ENCODE results near the gene MINAR2.

MINAR2 gene

DNA sequence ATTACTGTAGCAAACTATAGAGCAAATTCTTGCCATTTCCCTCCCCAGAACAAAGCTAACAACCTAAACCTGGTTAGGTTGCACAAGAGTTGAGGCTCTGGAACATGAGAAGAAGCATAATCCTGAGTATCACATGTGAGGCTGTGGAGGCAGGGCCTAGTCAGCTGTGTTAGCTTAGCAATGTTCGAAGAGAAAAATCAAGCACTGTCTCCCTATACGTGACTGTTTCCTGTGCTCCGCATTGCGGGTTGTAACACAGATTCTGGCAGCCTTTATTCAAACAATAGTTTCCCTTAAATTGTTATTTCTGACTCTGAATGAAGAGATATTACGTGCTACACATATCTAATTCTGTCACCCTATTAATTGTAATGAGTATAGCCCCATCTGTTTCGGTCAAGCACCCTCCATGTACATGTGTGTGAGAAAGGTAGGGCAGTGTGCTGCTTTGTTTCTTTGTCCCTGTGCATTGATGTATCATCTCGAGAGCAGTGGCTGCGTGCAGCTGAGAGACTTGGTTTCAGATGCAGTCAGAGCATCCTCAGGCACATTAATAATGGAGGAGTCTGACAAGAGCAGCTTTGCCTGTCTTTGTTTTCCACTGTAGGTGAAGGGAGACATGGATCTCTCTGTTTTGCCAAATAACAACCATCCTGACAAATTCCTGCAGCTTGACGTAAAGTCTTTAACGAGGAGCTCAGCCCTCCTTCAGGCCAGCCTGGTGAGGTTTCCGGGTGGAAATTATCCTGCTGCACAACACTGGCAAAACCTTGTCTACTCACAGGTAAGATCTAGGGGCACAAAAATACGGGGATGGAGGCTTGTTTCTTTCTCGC, at the start of gene MINAR2:
MINAR2 (plus strand) TSS at position 523 of the 836 bp plus-strand sequence; CDS start at position 620, 97 bp downstream.
- no peaks in the 10 kb centered on the region for H3K36me3 Mint-ChIP-seq (ENCODE audit: low read depth)
- H3K27me3 Mint-ChIP-seq: no peaks in the 10 kb centered on the region
- H3K9me3 Mint-ChIP-seq: no peaks in the 10 kb centered on the region
- H3K4me1 Mint-ChIP-seq (ENCODE audit: low read depth): no peaks in the 10 kb centered on the region
- H3K4me3 Mint-ChIP-seq: no peak within 1 kb of the TSS
- H3K27ac Mint-ChIP-seq: no peak within 1 kb of the TSS

DNA sequence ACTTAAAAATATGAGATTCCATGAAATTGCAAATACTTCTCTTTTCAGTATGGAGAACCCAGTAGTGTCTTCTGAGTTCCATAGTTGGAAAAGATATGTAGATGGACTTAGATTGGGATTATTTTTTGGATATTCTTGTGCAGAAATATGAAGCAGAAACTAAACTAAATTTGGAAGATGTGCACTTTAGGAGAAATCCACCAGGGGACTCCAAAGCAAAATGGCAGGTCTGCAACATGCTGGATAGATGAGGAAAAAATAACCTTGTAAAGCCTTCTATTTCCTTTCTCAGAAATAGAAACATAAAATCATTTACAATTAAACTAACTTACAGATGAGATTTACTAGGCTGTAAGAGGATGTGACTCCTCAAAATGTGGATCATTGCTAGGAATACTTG, 49.2 kb upstream of the MINAR2 start:
- H3K27me3 Mint-ChIP-seq: no peaks in the 10 kb centered on the region
- no peaks in the 10 kb centered on the region for H3K4me1 Mint-ChIP-seq (ENCODE audit: low read depth)
- no peaks in the 10 kb centered on the region for H3K36me3 Mint-ChIP-seq (ENCODE audit: low read depth)
- H3K9me3 Mint-ChIP-seq: no peaks in the 10 kb centered on the region
- H3K27ac Mint-ChIP-seq: no peak overlapping the region
- no peak overlapping the region for H3K4me3 Mint-ChIP-seq

- Mint-ChIP-seq H3K27ac (no peak overlapping the region), H3K4me1 (ENCODE audit: low read depth) (no peaks in the 10 kb centered on the region), H3K9me3 (no peaks in the 10 kb centered on the region), H3K36me3 (ENCODE audit: low read depth) (no peaks in the 10 kb centered on the region), H3K27me3 (no peaks in the 10 kb centered on the region), H3K4me3 (no peak overlapping the region)
Measured at GRCh38 chr5:129716235-129716634, 31.7 kb upstream of the MINAR2 start.

- H3K36me3 Mint-ChIP-seq (ENCODE audit: low read depth): no peaks in the 10 kb centered on the region
- no peak overlapping the region for H3K4me3 Mint-ChIP-seq
- H3K9me3 Mint-ChIP-seq: no peaks in the 10 kb centered on the region
- no peaks in the 10 kb centered on the region for H3K27me3 Mint-ChIP-seq
- H3K27ac Mint-ChIP-seq: no peak overlapping the region
- no peaks in the 10 kb centered on the region for H3K4me1 Mint-ChIP-seq (ENCODE audit: low read depth)
Measured at GRCh38 chr5:129716651-129717050, 31.2 kb upstream of the MINAR2 start.

- Mint-ChIP-seq H3K27ac (no peak overlapping the region), H3K9me3 (no peaks in the 10 kb centered on the region), H3K4me3 (no peak overlapping the region), H3K4me1 (ENCODE audit: low read depth) (no peaks in the 10 kb centered on the region), H3K36me3 (ENCODE audit: low read depth) (no peaks in the 10 kb centered on the region), H3K27me3 (no peaks in the 10 kb centered on the region)
Measured at GRCh38 chr5:129717751-129718310, 30.1 kb upstream of the MINAR2 start.

DNA sequence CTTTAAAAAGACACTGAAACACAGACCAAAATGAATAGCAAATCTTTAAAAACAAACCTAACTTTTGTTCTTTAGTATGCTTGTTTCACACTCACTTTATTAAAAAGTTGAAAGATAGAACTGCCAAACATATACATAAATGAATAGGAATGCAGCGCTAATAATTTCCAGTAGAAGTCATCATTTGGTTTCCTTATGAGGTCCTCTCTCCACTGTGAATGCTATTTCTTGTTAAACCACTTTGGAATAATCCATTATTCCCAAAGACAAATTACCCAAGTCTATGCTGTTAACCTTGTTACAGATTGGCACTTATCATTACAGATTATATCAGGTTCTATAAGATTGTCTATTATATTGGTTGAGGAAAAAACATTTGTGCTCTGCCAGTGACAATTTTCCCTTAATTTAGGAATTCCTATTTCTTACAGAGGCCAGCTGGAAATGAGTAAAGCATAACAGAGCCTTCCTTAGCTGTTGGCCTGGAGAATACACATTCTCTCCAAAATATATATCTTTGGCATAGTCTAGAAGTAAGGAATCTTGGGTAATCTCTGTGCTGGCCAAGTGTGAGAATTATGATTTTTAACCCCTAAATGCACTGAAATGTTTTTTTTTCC, 29.3 kb upstream of the MINAR2 start:
- Mint-ChIP-seq H3K36me3 (ENCODE audit: low read depth) (no peaks in the 10 kb centered on the region), H3K4me1 (ENCODE audit: low read depth) (no peaks in the 10 kb centered on the region), H3K9me3 (no peaks in the 10 kb centered on the region), H3K27ac (no peak overlapping the region), H3K27me3 (no peaks in the 10 kb centered on the region), H3K4me3 (no peak overlapping the region)

GRCh38 chr5:129724222-129724621, 23.7 kb upstream of the MINAR2 start:
- no peaks in the 10 kb centered on the region for H3K4me1 Mint-ChIP-seq (ENCODE audit: low read depth)
- H3K36me3 Mint-ChIP-seq (ENCODE audit: low read depth): no peaks in the 10 kb centered on the region
- H3K27me3 Mint-ChIP-seq: no peaks in the 10 kb centered on the region
- no peak overlapping the region for H3K4me3 Mint-ChIP-seq
- H3K9me3 Mint-ChIP-seq: no peaks in the 10 kb centered on the region
- no peak overlapping the region for H3K27ac Mint-ChIP-seq

GRCh38 chr5:129724647-129725046, 23.2 kb upstream of the MINAR2 start:
- Mint-ChIP-seq H3K27ac (no peak overlapping the region), H3K9me3 (no peaks in the 10 kb centered on the region), H3K4me3 (no peak overlapping the region), H3K4me1 (ENCODE audit: low read depth) (no peaks in the 10 kb centered on the region), H3K27me3 (no peaks in the 10 kb centered on the region), H3K36me3 (ENCODE audit: low read depth) (no peaks in the 10 kb centered on the region)

GRCh38 chr5:129739773-129740172, 8.1 kb upstream of the MINAR2 start:
- Mint-ChIP-seq H3K4me1 (ENCODE audit: low read depth) (no peaks in the 10 kb centered on the region), H3K27ac (no peak overlapping the region), H3K36me3 (ENCODE audit: low read depth) (no peaks in the 10 kb centered on the region), H3K9me3 (no peaks in the 10 kb centered on the region), H3K4me3 (no peak overlapping the region), H3K27me3 (no peaks in the 10 kb centered on the region)

GRCh38 chr5:129743541-129744187, 4.2 kb upstream of the MINAR2 start:
- Mint-ChIP-seq H3K9me3 (no peaks in the 10 kb centered on the region), H3K4me1 (ENCODE audit: low read depth) (no peaks in the 10 kb centered on the region), H3K4me3 (no peak overlapping the region), H3K27me3 (no peaks in the 10 kb centered on the region), H3K36me3 (ENCODE audit: low read depth) (no peaks in the 10 kb centered on the region), H3K27ac (no peak overlapping the region)

DNA sequence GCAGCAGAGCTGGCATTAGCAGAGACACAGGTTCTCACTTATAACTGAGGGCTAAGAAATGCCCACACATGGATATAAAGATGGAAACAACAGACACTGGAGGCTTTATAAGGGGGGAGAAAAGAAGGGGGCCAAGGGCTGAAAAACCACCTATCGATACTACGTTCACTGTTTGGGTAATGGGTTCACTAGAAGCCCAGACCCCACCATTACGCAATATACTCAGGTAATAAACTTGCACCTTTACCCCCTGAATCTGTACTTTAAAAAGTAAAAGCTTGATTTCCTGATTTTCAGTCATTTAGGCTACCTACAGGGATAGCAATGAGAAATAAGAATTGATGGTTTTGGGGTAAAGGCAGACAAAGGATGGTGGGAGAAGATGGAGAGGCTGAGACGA, 1.9 kb upstream of the MINAR2 start:
- H3K27me3 Mint-ChIP-seq: no peaks in the 10 kb centered on the region
- no peaks in the 10 kb centered on the region for H3K4me1 Mint-ChIP-seq (ENCODE audit: low read depth)
- H3K27ac Mint-ChIP-seq: no peak overlapping the region
- no peaks in the 10 kb centered on the region for H3K9me3 Mint-ChIP-seq
- no peaks in the 10 kb centered on the region for H3K36me3 Mint-ChIP-seq (ENCODE audit: low read depth)
- no peak overlapping the region for H3K4me3 Mint-ChIP-seq

DNA sequence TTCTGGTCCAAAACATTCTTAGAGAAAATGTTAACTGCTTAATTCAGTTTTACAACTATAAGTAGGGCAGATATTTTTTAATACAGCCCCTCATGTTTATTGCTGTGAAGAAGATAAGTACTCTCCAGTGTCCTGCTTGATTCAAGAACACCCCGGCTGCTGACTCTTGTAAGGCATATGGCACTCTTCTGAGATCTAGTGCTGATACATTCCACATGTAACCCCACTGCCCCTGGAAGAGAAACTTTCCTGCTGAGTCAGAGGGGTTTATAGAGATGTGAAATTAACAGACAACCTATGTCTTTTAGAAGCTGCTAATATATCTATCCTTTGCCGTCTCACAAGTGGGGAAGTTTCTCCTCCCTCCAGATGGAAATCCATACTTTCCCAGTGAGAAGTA, 1.0 kb upstream of the MINAR2 start:
- Mint-ChIP-seq H3K4me1 (ENCODE audit: low read depth) (no peaks in the 10 kb centered on the region), H3K36me3 (ENCODE audit: low read depth) (no peaks in the 10 kb centered on the region), H3K27me3 (no peaks in the 10 kb centered on the region), H3K4me3 (no peak overlapping the region), H3K9me3 (no peaks in the 10 kb centered on the region), H3K27ac (no peak overlapping the region)

DNA sequence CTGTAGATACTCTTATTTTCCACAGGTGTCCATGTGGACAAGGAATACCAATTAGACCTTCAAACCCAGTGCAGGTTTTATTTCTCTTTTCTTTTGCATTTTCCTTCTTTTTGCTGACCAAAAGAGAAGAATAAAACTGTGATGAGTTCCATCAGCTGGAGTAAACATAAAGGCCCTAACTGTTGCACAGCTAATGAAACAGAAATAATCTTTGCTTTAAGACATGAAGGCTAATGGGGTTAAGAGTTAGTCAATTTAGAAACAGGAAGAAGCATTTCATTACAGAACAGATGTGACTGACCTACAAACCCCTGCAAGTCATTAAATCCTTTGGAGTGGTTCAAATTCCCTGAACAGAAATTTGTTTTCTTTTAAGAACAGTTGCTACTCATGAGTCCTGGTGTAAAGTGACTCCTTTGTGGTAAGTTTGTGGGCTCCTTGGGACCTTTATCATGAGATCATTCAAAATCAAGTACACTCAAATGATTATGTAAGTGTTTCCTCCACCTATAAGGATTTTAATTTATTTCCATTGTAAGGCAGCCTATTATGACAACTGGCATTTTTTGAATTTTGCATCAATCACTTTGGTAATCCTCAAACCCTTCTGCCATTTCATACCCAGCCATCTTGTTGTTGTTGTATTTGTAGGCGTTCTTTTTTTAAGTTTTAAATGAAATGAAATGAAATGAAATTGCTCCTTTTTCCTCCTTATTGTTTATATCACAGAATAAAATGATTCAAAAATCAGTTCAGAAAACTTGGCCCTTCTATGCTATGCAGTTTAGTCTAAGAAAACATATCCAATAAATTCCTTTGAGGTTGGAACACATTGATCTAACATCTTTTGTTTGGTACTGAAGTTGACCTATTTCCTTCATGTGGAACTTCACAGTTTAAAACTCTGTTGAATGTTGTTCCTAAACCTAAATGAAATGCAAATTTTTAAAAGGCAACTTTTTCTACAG, 1.3 kb downstream of the MINAR2 start:
- Mint-ChIP-seq H3K9me3 (no peaks in the 10 kb centered on the region), H3K4me1 (ENCODE audit: low read depth) (no peaks in the 10 kb centered on the region), H3K27ac (no peak overlapping the region), H3K27me3 (no peaks in the 10 kb centered on the region), H3K36me3 (ENCODE audit: low read depth) (no peaks in the 10 kb centered on the region), H3K4me3 (no peak overlapping the region)

DNA sequence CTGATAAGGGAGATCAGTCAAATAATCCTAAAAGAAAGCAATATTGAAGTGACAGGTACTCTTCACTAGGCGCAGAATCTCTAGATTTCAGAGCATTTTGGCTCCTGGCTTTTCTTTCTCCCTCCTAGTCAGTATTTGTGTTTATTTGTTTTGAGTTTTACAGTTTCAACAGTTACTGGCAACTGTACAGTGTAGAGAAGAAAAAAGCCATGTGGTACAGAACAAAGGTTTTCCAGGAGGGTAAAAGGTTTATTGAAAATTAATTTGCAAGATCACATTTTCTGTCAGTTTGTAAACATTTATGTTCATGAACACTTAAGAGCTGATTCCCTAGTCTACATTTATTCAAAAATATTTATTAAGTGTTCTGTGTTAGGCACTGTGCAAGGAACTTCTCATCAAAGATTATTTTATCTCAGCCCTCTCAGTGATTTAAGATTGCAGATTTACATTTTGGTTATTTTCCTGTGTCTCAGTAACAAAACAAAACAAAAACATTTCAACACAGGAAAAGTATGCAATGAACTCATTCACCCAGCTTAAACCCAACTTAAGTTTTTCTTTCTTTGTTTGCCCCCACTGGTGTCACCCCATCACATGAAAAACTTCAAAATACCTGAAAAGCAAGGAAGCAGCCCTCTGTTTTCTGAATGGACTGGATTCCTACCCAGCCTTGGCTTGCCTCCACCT, 12.9 kb downstream of the MINAR2 start:
- Mint-ChIP-seq H3K9me3 (no peaks in the 10 kb centered on the region), H3K4me3 (no peak overlapping the region), H3K27ac (no peak overlapping the region), H3K36me3 (ENCODE audit: low read depth) (no peaks in the 10 kb centered on the region), H3K4me1 (ENCODE audit: low read depth) (no peaks in the 10 kb centered on the region), H3K27me3 (peaks cover 4% of the 10 kb centered on the region)

All from stimulated activated naive CD8-positive, alpha-beta T cell treated with anti-CD3 and anti-CD28 coated beads, Interleukin-15, Interleukin-2, amounts not matched to agents 100 ng/mL and 50 ng/mL, for 24 hours (primary cell).